ENCODE data around the gene SRRD.
"Not testable (repeated sequence)": the region's sequence is repeated elsewhere in the genome, so short reads cannot be mapped to it uniquely, and the experiment has no call there.

SRRD gene

GRCh38 chr22:26522592-26522991 lies 38.9 kb downstream of the SRRD start:
- no peak for TF ChIP-seq CTCF (IDR thresholded peaks at IDR 0.05; ENCODE audit: insufficient read depth, low read length, missing control alignments)
- POLR2A ChIA-PET = no interaction called here
- CTCF ChIA-PET = interaction anchor here (1.4 to 1.6 kb wide), 2 partner anchors 9 to 13 kb away, joined by 4 read pairs; no protein-coding TSS in a partner anchor
- no peak for DNase-seq (ENCODE audit: low read depth, low spot score)
- no peak overlapping the region for H3K4me3 ChIP-seq (ENCODE audit: low read depth, low read length)

GRCh38 chr22:26524870-26525269 lies 41.2 kb downstream of the SRRD start:
- ChIA-PET POLR2A (no interaction called here), CTCF (no interaction called here)
- TF ChIP-seq CTCF (IDR thresholded peaks at IDR 0.05; ENCODE audit: insufficient read depth, low read length, missing control alignments) = no peak
- DNase-seq (ENCODE audit: low read depth, low spot score) = no peak
- H3K4me3 ChIP-seq (ENCODE audit: low read depth, low read length) = no peak overlapping the region

GRCh38 chr22:26525946-26526564 lies 42.4 kb downstream of the SRRD start:
- POLR2A ChIA-PET = no interaction called here
- DNase-seq (ENCODE audit: low read depth, low spot score) = no peak
- no peak overlapping the region for H3K4me3 ChIP-seq (ENCODE audit: low read depth, low read length)
- CTCF ChIA-PET = no interaction called here
- TF ChIP-seq CTCF (IDR thresholded peaks at IDR 0.05; ENCODE audit: insufficient read depth, low read length, missing control alignments) = no peak

GRCh38 chr22:26527167-26527566 lies 43.5 kb downstream of the SRRD start:
- DNase-seq (ENCODE audit: low read depth, low spot score) = no peak
- H3K4me3 ChIP-seq (ENCODE audit: low read depth, low read length) = no peak overlapping the region
- CTCF ChIA-PET = no interaction called here
- POLR2A ChIA-PET = no interaction called here
- TF ChIP-seq CTCF (IDR thresholded peaks at IDR 0.05; ENCODE audit: insufficient read depth, low read length, missing control alignments) = no peak

GRCh38 chr22:26527574-26528465 lies 44.1 kb downstream of the SRRD start:
- TF ChIP-seq CTCF (IDR thresholded peaks at IDR 0.05; ENCODE audit: insufficient read depth, low read length, missing control alignments) = no peak
- ChIA-PET CTCF (no interaction called here), POLR2A (no interaction called here)
- no peak overlapping the region for H3K4me3 ChIP-seq (ENCODE audit: low read depth, low read length)
- no peak for DNase-seq (ENCODE audit: low read depth, low spot score)

- H3K4me3 ChIP-seq (ENCODE audit: low read depth, low read length); POLR2A ChIA-PET; CTCF ChIA-PET; DNase-seq (ENCODE audit: low read depth, low spot score): not testable (repeated sequence)
These were observed 44.8 kb downstream of the SRRD start for GRCh38 chr22:26528518-26528917.

All from AG04449 (cell line).